ENCODE measurements around the gene ITM2C.
A peak's percentile ranks its signal among the peaks of the same experiment; 100 is the strongest.

ITM2C gene

DNA sequence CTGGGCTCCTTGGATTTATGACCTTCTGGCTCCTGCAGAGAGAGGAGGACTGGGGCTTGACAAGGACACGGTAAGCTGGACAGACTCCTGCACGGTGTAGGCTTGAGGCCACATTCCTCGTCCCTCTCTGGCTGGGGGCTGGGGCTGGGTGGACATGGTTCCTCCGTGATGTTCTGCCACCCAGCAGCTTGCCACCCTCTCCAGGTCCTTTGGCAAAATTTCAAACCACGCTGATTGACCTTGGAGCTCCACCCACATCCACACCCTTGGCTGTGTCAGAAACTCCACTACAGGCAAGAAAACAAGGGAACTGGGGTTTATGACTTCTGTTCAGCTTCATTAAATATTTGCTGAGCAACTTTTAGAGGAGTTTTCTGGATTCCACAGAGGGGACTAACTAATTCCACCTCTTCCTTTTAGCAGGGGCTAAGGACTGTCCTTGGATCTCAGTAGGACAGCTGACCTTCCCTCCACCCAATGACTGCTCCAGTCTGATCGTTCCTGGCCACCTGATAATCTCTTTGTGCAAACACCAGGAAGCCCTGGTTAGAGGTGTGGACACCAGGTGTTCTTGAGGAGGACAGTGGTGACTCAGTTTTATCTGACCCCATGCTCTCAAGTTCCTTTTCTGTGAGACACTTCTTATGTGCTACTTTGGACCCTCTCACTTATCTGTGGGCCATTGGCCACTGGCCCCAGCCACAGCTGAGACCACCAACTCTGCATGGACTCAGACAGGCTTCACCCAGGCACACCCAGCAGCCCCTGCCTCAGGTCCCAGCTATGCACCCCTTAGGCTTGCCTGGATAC, 31.0 kb downstream of the ITM2C start:
- DNase-seq = no peak

DNA sequence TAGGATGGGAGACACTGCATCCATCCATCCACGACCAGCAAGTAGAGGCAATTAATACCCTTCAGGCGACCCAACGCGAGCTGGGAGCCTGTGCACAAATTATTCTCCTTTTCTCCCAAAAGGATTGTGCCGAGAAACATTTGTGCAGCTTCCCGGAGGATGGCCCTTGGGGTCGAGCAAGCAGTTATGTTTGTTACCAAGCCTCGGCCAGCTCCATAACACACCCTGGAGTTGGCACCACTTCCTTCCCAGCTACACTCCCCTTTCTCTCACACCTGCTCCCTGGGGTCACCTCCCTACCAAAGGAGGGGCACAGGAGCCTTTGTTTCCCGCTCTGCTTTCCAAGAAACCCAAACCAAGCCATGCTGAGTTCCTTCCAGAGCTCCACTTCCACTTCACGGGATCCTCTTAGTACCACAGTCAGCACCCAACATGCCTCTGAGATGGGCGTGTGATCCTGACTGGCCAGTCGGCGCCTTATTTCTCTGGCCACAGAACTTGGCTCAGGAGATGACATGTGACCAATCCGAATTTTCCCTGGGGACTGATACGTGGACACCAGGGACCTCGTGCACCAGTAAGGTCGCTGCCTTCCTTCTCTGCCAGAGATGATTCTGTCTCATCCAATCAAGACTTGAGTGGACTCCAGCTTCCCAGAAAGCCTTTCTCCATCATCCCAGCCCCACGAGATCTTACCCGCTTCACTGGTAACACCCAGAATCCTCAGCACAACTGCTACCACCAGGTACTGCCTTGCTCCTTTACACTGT, 31.8 kb downstream of the ITM2C start:
- DNase-seq = no peak

DNA sequence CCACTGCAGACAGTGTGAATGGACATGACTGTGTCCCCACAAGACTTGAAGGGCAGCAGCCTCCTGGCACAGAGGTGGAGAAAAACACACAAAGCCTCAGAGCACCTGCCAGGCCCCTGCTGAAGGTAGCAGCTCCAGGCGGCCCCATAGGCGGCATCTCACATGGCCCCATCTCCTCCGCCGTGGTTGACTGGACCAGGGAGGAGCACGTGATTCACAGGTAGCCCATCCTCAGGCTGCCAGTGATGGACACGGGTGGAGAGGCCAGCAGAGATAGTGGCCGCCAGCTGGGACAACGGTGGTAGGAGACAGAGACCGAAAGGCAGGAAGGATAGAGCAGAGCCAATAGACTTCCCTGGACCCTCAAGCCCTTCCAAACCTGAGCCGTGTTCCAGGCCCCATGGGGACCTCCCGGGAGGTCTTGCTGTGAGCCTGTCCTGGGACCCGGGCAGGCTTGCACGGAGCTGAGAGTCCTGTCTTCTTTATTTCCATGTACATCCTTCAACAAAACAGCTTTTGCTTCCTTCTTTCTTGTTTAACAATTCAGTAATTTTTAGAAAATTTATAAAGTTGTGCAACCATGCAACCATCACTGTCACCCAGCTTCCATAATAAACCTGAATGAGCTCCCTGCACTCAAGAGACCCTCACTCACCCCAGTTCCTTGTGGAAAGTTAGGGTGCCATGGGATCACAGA, 33.4 kb downstream of the ITM2C start:
- DNase-seq = no peak

DNA sequence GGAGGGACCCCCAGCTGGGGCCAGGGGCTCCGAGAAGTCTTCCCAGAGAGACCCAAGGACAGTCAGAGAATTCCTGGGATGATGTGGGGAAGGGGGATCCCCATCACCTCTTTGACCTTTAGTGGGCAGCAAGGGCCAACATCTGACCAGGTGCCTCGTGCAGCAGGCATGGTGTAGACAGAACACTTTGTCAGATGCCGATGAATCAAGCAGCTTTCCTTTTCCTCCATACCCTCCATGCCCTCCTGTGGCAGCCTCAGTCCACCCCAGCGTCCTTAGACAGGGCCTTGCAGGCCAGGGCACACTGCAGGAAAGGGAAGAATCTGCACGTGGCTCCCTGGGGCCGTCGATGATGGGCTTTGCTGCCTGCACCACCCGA, 34.0 kb downstream of the ITM2C start:
- DNase-seq = no peak

DNA sequence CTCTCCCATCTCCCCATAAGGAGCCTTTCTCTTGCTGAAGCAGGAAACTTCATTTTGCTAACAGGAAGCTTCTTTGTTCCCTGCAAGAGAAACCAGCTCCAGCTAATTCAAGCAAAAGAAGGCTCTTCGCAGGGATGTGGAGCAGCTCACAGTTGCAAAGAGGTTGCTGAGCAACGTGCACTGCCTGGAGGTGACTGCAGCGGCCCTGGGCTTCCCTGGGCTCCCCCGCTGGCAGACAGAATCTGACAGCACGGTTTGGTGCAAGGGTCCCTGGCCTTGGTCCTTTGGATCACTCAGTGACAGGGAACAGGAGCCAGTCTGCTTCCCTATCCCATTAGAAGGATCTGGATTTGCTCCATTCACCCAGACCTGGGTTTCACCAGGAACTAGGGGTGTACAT, 34.5 kb downstream of the ITM2C start:
- DNase-seq = no peak

DNA sequence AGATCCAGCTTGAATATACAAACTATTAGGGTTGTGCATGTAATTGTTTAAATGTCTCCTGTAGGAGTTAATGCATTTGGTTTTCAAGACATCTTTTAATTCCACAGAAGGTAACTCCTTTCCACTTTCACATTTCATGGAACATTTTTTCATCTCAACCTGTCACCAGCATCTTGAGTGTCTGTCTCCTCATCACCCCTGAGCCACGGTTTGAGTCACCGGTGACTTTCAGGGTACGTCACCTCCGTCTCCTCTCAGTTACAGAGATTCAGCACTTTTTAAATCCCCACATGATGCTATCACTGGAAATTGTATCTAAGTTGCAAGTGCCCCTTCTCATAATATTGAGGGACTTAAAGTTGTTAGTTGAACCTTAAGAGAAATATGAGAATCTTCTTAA, 35.0 kb downstream of the ITM2C start:
- no peak for DNase-seq

DNA sequence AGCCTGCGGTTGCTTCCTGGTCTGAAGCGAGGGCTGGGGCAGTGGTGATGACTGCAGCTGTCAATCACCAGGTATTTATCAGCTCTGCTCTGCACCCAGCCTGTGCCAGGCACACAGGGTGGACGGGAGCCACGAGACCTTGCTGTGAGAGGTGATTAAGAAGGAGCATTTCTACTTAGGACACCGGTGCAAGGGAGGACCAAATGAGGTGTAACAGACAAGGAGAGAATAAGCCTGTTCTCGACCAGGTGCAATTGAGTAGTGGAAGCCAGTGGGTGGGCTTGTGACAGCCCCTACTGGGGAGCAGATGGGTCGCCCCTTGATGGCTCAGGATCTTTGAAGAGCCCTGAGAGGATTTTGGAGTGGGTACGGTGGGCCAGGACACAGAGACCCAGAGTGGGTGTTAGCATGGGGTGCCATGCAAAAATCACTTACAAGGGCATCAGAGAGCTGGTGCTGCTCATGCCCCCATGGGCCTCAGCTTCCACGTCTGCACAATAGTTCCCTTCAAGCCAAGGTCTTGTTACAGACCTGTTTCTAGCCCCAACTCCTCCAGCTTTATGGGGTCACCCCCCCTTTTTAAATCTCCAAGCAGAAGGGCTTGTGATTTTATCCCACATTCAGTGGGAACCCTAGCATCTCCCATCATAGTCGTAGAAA, 35.7 kb downstream of the ITM2C start:
- no peak for DNase-seq

DNA sequence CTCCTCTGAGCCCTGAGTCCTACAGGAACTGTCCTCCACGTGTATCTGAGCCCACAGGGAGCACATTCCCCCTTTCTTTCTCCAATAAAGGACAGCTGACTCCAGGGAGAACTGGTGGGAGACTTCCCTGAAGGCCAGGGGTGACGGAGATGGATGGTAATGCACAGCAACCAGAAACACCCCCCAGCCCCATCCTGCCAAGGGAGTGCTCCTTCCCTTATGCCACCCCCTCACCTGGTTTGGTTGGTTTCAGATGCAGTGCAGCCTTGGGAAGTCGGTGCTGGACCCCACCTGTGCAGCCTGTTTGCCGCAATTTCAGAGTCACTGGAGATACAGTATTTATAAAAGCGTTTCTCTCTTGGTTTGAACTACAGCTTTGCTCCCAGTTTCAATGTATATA, 36.3 kb downstream of the ITM2C start:
- DNase-seq = no peak

DNA sequence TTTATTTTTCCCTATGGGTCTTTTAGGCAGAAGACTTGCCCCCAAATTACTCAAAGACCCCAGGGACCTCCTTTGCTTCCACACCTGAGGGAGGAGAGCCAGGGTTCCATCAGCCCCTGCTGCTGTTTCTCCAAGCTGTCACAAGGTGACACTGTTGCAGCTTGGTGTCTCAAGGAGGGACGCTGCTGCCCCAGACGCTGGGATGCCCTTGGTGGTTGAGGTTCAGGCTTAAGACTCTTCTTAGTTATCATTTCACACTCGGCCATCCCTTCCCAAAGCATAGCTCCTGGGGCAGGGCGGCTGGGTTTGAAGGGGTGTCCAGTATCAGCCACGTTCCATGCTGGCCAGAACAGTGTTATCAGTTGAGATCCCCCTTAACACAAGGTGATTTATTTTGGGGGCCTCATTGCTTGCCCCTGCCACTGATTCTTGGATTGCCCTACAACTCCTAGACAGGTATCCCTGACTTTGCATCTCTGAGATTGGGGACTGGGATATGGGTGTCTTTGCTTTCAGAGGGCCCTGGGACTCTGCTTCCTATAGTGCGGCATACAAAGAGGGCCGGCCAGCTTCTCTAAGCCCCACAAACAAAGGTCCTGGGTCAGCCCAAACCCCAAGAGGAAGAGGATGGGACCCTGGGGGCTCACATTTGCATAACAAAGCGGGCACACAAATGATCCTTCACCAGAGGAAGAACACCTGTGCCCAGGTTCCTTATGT, 37.6 kb downstream of the ITM2C start:
- peak; percentile 48 to 59 for DNase-seq

DNA sequence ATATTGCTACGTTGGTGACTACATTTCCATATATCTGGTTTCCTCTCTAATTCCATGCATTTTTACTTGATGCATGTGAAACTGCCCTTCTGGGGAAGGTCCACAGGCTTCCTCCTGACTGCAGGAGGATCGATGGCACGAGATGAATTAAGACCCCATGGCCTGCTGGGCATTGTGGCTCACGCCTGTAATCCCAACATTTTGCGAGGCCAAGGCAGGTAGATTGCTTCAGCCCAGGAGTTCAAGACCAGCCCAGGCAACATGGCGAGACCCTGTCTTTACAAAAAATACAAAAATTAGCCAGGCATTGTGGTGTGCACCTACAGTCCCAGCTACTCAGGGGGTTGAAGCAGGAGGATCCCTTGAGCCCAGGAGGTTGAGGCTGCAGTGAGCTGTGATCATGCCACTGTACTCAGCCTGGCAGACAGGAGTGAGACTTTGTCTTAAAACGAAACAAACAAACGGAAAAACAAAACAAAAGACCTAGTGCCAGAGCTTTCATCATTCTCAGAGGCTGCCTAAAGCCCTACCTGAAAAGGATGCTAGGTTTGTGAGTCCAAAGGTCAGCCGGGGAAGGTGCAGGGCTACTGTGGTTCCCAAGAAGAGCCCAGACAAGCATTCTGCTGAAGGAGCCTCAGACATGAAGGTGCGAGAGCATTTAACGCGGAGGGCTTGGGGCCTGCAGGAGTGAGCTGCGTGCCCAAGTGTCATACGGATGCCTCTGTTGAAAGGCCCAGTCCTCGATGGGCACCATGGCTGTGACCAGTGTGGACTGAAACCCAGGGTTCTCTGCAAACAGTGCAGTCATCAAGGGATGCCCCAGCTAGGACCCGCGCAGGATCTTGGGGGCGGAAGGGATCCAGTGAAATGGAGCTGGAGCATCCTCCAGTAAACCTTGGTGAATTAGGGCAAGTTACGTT, 38.7 kb downstream of the ITM2C start:
- DNase-seq = no peak

DNA sequence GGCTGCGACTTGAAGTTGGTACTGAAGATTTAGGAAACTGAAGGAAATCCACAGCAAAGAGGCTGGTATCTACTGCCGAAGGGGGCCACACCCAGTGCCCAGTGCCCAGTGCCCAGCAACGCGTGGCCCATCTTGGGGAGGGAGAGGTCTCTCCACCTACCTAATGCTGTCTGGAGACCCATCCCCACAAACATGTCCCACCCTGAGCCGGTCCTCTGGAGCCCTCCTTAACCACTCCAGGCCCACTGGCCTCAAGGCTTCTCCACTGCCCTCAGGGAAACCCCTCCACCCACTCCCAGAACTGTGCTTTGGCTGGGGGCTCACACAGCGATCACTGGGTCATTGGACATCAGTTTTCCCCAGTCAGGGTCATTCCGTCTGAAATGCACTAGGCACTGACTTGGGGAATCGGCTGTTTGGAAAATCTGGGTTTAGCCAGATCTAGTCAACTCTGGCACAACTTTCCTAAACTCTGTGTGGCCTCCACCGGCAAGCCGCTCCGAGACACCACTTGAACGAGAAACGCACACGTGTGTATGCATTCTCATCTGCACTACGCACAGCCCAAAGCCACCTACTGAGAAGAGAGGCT, 40.2 kb downstream of the ITM2C start:
- no peak for DNase-seq

DNA sequence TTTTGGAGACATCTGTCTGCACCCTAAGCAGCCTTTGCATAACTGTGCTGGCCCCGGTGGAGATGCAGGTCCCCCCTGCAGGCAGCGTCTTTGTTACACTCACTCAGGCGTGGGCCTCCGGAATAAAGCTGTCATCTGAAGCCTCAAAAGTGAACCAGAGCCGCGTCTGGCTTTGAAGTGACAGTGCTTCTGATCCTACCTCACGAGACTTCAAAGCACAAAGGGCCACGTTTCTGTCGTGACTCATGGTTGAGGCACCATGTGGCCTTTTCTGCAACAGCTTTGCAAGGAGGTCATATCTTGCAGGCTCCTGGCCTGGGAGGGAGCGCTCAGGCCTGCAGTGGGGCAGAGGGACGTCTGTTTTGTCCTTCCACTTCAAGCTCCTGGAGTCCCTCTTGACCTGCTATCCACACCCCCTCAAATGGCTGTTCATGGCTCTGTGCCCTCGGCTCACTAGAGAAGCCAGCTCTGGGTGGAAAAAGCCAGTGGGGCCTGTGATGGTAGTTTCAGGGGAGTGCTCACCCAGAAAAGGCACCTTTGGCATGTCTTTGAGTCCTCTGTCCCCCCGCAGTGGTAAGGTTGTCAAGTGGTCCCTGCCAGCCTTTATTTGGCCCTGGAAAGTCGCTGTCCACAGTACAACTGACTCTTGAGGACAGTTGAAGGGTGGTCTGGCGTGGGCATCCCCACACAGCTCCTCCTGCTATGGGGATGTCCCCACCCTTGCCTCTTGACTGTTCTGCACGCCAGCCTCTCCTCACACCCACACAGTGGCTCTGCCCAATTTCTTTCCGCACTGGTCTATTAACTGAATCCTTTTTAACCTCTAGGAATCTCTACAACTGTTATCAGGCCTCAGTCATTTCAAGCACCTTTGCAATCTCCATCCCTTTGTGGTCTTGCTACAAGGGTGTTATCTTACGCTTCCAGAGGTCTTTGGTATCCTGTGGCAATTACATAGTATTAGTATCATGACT, 41.0 kb downstream of the ITM2C start:
- DNase-seq = peak; percentile 88 to 91

DNA sequence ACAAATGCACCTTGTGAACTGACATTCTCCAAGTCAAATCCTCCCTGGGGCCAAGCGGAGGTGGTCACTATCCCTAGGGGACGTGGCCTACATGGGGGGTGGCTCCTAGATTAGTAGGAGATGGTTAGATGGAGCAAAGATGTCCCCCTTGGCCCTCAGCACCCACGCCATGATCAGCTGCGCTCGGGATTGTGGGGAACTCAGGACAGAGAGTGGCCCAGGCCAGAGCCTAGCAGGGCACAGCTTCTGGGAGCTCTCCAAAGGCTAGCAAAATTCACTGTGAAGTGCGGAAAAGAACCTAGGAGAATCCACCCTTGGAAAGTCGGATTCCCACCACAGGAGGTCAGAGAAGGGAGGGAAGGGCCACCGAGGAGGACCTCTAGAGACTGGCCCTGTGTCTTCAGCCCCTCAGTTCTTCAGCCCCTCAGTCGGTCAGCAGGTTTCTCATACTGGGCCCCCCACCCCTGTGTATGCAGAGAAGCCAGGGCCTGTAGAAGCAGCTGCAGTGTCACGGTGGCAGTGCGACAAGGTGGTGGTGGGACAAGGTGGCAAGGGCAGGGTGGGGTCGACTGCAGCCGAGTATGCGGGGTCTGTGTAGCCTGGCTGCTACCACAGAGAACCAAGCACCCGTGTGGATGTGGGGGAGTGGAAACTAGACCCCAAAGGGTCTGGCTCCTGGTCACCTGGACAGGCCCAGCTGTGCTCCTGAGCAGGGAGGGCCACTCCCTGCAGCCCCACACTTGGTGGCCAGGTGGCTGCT, 41.9 kb downstream of the ITM2C start:
- no peak for DNase-seq

DNA sequence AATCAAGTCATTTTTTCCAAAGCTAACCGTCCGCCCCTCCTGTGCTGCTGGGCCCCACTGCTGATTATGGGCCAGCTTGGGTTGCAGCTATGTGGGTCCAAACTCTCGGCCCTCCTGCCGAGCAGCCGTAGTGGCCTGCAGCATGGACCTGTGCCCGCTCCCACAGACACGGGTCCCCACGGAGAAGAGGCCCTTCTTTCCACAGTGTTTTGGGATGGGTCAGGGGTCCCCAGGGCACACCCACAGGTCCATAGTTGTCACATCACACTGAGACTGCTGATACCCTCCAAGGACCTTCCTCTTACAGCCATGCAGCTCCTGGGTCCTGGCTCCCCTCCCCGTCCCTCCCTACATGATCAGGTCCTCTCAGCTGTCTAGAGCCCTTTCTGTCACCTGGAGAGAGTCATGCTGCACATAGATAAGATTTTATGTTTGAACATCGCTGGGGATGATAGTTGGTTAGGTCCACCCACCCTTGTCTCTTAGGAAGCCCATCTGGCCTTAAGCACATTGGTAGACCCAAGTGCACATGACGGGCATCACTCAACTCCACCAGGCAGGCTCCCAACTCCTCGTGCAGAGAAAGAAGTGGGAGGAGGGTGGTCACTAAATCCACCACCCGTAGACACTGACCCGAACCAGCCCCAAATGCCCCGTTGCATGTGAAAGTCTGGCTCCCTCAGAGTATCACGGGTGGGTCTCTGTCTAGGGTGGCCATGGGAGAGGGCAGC, 42.8 kb downstream of the ITM2C start:
- DNase-seq = no peak

DNA sequence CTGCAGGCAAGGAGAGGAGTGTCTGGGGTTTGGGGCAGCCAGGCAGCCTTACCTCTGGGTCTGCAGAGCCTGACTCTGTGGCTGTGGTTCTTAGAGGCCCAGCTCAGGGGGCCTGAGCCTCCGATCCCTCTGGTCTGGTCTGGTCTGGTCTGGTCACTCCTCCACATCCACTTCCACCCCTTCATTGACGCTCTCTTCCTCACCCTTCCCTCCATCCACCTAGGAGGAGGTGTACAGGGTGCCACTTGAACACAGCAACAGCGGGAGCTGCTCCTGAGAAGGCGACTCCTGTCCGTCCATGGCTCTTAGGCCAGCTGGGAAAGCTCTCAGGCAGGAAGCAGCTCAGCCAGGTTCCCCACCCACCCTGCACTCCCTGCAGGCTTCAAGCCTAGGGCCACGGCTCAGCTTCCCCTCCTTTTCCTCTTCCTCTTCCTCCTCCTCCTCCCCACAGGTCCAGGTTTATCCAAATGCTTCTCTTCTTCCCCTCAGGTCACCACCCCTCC, 43.4 kb downstream of the ITM2C start:
- DNase-seq = no peak

DNA sequence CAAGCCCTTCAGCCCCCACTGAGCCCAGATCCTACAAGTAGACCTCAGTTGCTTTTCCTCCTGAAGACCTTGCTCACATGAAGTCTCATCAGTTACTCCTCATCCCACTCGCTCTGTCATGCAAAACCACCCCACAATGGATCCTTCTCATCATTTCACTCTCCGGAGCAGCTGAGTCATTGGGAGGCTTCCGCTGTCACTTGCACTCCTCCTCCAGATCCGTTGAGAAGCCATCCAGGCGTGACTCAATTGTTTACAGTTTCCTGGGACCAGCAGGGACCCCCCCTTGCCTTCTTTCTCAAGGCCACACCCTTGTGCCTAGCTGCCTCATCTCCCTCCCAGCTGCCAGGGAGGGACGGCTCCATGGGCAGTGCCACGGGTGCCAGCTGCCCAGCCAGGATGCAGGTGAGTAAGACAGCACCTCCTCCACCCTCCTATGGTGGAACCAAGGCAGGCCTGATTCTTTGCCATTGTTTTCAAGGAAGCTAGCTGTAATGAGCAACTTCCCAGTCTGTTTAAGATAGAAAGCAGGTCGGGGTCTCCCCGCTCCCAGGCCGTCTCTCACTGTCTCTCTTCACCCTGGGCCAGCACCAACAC, 44.0 kb downstream of the ITM2C start:
- peak; percentile 33 to 40 for DNase-seq

DNA sequence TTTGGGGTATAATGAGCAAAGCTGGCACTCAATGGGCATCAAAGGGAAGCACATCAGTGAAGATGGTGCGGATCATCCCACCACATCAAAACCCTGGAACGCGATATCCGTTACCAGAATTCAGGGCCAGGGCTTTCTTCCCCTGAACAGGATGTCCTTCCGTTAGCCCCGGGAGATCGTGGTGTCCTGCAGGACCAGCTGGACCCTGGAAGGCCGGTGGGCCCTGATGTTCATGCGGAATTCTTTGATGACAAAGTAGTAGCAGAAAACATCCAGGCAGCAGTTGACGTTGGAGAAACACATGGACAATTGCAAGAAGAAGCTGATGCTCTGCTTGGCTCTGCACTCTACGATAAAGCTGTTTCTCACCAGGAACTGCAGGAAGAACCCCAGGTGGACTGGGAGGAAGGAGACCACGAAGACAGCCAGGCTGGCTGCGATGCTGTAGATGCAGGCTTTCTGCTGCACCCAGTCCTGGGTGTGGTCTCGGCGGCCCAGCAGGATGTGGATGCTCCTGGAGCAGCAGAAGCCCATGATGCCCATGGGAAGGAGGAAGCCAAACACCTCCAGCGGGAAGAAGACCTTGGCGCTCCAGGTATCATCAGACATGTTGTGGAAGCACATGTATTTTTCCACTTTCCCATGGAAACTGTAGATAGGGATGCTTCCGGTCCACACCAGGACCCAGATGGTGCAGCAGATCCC, 45.3 kb downstream of the ITM2C start:
- DNase-seq = no peak
